HT-29 (cell line): ENCODE data around the gene CYP2J2. TPM values are rescaled to one million over a fixed set of nuclear protein-coding genes. Genes with fewer than 3 reads are reported as not detected.
"Not testable (repeated sequence)": the region's sequence is repeated elsewhere in the genome, so short reads cannot be mapped to it uniquely, and the experiment has no call there.

Source experiments
- DNase-seq: peaks from one replicate; pipeline ENCODE4 v3.0.0-alpha.2; 2015; ENCODE audit warnings: low spot score
- total RNA-seq: library from RNA; depleted of rRNA; stranded (reverse); fragments of >200 nt; shearing (Covaris generic); gene quantifications from 2 replicates; pipeline ENCODE4 v1.2.3, GENCODE V29; 2014; rRNA removed

The CYP2J2 gene, protein sequence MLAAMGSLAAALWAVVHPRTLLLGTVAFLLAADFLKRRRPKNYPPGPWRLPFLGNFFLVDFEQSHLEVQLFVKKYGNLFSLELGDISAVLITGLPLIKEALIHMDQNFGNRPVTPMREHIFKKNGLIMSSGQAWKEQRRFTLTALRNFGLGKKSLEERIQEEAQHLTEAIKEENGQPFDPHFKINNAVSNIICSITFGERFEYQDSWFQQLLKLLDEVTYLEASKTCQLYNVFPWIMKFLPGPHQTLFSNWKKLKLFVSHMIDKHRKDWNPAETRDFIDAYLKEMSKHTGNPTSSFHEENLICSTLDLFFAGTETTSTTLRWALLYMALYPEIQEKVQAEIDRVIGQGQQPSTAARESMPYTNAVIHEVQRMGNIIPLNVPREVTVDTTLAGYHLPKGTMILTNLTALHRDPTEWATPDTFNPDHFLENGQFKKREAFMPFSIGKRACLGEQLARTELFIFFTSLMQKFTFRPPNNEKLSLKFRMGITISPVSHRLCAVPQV
- not detected in 2 replicates for total RNA-seq

GRCh38 chr1:59926381-59927123 is at the start of gene CYP2J2:
CYP2J2 (minus strand) TSS chr1:59926773; CDS start chr1:59926746, 27 bp downstream.
- DNase-seq = peak; percentile 32

DNA sequence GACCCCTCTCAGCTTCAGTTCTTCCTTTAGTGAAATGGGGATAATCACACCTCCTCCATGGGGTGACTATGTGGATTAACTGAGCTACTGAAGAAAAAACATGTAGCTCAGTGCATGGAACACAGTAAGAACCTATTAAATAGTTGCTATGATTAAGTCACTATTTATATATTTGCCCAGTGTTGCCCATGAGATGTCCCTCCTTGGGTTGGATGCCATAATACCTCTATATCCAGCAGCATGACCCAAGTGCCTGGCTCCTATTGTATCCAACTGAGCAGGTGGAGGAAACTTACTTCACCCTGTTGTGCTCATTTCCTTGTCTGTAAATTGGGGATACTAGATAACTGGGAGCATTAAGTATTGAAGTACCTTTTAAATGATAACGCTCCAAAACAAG is 47.1 kb upstream of the CYP2J2 start:
- no peak for DNase-seq

DNA sequence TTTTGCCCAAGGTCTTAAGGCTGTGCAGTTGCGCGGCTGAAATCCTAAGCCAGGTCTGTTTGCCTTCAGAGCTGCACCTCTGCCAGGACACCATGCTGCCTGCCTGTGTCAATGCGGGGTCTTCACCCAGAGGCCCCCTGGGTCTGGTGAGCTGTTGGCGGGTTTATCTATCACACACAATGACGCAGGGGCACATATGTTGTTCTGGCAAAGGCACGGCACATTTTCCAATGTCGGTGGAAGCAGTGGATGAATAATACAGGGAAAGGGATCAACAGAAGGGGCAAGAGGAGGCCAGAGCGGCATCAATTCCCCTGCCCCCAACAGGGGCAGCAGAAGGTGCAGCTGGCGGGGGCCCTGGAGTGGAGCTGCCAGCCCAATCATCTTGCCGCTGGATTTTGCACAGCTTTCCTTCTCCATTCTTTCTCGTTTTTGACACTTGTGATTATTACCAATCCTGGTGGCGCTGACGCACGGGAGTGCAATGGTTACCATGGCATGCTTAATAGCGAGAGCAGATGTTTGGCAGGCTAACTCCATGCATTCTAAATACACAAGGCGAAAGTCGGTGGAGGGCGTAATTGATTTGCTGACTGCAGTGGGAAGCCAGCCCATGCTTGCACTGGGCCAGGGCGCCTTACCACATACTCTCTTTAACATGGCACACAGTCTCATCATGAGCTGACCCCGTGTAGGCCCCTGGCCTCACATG is 45.8 kb upstream of the CYP2J2 start:
- no peak for DNase-seq

DNA sequence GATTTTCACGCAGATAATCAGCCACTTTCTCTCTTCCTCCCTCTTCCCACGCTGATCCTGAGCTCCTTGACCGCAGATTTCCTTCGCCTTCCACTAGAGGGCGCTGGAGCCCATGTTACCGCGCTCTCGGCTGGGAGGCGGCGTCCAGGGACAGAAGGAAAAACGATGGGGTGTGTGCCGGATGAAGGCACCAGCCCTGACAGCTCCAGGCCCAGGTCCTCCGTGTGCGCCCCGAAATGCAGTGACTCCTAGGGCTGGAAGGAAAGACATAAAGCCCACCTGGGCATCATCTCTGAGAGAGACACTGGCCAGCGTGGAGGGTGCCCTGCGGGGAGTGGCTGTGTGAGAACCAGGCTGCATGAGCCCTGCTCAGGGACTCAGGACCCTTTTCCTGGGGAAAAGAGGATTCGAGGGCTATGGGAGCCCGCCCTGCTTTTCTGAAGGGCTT is 44.9 kb upstream of the CYP2J2 start:
- peak; percentile 63 for DNase-seq

DNA sequence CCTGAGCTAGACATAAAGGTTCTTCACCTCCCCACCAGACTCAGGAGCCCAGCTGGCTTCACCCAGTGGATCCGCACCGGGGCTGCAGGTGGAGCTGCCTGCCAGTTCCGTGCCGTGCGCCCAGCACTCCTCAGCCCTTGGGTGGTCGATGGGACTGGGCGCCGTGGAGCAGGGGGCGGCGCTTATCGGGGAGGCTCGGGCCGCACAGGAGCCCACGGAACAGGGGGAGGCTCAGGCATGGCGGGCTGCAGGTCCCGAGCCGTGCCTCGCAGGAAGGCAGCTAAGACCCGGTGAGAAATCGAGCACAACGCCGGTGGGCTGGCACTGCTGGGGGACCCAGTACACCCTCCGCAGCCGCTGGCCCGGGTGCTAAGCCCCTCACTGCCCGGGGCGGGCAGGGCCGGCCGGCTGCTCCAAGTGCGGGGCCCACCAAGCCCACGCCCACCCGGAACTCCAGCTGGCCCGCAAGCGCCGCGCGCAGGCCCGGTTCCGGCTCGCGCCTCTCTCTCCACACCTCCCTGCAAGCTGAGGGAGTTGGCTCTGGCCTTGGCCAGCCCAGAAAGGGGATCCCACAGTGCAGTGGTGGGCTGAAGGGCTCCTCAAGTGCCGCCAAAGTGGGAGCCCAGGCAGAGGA is 43.1 kb upstream of the CYP2J2 start:
- DNase-seq = not testable (repeated sequence)

DNA sequence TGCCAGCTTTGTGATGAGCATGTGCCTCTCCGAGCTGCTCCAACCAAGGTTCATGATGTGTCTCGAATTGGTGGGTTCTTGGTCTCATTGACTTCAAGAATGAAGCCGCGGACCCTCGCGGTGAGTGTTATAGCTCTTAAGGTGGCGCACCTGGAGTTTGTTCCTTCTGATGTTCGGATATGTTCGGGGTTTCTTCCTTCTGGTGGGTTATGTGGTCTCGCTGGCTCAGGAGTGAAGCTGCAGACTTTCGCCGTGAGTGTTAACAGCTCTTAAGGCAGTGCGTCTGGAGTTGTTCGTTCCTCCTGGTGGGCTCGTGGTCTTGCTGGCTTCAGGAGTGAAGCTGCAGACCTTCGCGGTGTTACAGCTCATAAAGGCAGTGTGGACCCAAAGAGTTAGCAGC is 42.2 kb upstream of the CYP2J2 start:
- DNase-seq = not testable (repeated sequence)

- no peak for DNase-seq
Measured at GRCh38 chr1:59967780-59968179, 41.2 kb upstream of the CYP2J2 start.

GRCh38 chr1:59967141-59967697 is 40.6 kb upstream of the CYP2J2 start:
- no peak for DNase-seq

DNA sequence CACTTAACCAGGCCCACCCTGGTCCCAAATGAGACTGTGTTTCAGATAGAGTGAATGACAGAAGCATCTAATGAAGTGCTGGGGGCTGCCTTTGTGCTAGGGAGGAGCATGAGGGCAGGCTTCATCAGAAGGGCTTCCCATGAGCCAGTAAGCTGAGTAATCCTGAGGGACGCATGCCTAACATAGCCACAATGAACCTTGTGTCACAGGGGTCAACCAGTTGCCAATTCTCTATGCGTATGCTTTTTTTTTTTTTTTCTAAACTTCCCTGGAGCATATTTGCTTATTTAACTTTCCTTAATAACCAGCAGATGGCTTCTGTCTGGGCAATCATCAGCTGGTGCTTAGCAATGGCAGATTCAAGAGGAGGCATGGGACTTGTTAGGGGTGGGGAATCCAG is 25.5 kb upstream of the CYP2J2 start:
- no peak for DNase-seq

GRCh38 chr1:59949648-59950047 is 23.1 kb upstream of the CYP2J2 start:
- peak; percentile 12 for DNase-seq

DNA sequence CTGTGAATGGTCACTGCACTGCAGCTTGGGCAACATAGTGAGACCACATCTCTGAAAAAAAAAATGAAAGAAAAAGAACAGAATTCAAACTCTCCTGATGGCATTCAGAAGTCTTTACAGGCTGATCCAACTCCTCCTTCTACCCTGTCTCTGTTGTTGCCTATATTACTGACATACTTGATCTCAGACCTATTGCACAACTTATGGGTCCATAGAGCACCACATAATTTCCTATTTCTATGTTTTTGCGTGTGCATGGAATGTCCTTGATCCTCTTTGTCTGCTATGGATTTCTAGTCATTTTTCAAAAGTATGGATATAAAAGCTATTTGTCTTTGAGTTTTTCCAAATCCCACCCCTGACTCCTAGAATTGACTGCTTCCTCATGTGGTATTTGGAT is 22.4 kb upstream of the CYP2J2 start:
- DNase-seq = no peak

- DNase-seq = peak; percentile 82
Measured at GRCh38 chr1:59947047-59947938, 20.7 kb upstream of the CYP2J2 start.

DNA sequence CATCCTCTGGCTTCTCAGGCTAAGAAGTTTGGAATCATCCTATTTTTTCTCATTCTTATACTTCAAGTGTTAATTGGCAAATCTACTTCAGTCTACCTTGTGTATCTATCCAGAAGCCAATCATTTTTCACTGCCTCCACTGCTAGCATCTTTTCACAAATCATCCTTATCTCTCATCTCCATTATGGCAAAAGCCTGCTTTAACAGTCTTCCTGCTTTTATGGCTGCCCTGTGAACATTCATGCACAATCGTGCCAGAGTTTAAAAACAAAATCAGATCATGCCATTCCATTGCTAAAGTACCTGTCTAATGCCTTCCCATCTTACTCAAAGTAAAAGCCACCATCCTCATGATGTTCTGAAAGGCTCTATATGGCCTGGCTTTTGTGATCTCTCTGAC is 19.2 kb upstream of the CYP2J2 start:
- DNase-seq = no peak

DNA sequence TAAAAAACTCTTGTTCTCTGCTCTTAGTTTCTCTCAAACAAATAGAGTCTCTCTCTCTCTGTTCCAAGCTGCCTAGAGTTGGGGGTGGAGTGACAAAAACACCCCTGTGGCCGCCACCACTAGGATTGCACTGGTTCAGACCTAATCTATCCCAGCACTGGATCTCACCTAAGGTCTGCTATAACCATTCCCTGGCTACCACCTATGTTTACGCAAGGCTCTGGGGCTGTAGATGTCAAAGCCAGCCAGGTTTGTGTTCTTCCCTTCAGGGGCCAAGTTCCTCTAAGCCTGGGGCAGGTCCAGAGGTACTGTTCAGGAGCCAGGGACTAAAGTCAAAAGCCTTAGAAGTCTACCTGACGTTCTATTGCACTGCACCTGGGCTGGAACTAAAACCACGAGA is 12.8 kb upstream of the CYP2J2 start:
- DNase-seq = no peak

GRCh38 chr1:59937636-59938210 is 11.2 kb upstream of the CYP2J2 start:
- DNase-seq = no peak

DNA sequence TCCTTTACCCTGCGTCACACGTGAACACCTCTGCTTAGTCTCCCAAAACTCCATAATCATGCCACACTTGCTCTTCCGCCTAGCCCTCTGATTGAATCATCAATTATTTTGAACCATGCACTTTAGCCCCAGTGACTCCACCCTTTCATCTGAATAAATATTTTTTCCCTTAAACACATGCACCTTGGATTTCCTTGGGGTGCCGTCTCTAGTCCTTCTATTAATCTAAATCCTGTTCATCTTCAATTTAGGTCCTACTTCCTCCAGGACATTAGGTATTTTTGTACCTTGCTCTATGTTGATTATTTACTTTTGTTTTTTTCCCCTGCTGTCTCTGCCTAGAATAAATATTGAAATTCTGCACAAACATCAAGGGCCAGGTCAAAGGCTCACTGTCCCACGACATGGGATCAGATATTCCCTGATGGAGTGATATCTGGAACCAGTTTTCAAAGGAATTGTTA is 9.8 kb upstream of the CYP2J2 start:
- no peak for DNase-seq

DNA sequence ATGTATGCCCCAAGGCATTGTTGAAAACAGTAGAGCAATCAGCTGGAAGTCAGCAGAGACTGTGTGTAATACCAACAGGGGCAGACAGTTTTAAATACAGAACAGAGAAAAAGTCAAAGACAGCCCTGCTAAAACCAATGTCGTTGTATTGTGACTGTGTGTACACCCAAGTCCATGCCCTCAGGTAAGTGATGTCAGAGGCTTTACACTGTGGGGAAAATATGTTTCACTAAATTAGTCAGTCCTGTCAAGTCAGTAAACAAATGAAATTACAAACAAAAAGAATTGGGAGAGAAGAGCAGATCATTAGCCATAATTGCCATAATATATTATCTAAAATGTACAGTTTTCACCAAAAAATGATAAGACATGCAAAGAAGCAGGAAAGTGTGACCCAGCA is 2.4 kb upstream of the CYP2J2 start:
- DNase-seq = no peak

GRCh38 chr1:59927213-59927612 is 640 bp upstream of the CYP2J2 start:
- no peak for DNase-seq

DNA sequence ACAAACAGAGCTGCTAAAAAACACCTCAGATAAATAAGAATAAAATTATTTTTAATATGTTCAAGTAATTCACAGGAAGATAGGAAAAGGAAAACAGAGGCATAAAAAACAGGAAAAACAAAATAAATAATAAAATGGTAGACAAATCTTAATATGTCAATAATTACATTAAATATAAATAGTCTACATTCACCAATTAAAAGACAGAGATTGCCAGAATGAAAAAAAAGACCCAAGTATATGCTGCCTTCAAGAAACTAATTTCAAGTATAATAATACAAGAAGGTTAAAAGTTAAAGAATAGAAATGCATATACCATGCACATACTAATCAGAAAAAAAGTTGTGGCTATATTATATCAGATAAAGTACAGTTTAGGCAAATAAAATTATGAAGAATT is 1.9 kb downstream of the CYP2J2 start:
- DNase-seq = no peak
